GM12873 (cell line): ENCODE results near the gene ATF7IP2.

Source experiments
- TF ChIP-seq, protein P1 (sequence below): IDR thresholded peaks from 2 replicates; pipeline ENCODE4 v1.5.1; 2012; ENCODE audit warnings: low read depth, mild to moderate bottlenecking, moderate library complexity, low read length, control low read depth; ENCODE audit not compliant: insufficient read depth; ENCODE audit errors: missing control alignments

ATF7IP2 gene

GRCh38 chr16:10385725-10386516, at the start of gene ATF7IP2:
Gene ATF7IP2, plus strand, starts transcription at chr16:10386061. Its CDS starts 44,560 bp downstream, at chr16:10430621.
- TF ChIP-seq, protein P1, sequence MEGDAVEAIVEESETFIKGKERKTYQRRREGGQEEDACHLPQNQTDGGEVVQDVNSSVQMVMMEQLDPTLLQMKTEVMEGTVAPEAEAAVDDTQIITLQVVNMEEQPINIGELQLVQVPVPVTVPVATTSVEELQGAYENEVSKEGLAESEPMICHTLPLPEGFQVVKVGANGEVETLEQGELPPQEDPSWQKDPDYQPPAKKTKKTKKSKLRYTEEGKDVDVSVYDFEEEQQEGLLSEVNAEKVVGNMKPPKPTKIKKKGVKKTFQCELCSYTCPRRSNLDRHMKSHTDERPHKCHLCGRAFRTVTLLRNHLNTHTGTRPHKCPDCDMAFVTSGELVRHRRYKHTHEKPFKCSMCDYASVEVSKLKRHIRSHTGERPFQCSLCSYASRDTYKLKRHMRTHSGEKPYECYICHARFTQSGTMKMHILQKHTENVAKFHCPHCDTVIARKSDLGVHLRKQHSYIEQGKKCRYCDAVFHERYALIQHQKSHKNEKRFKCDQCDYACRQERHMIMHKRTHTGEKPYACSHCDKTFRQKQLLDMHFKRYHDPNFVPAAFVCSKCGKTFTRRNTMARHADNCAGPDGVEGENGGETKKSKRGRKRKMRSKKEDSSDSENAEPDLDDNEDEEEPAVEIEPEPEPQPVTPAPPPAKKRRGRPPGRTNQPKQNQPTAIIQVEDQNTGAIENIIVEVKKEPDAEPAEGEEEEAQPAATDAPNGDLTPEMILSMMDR: no peak

DNA sequence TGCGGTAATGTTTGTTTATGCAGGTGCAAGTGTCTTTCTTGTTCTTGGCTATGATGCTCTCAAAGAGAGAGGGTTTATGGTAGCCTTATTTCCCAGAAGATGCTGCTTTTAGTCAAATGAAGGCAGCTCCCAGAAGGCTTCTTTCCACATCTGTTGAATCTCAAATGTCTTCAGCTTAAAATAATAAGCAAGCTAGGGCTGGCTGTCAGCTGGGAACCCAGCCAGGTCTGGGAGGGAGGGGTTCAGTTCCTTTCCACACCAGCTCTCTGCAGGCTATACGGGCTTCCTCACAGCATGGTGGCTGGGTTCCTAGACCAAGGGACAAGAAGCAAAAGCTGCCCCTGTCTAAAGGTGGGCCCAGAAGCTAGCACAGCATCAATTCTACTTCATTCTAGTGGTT, 47.4 kb upstream of the ATF7IP2 start:
- TF ChIP-seq, protein P1: no peak

DNA sequence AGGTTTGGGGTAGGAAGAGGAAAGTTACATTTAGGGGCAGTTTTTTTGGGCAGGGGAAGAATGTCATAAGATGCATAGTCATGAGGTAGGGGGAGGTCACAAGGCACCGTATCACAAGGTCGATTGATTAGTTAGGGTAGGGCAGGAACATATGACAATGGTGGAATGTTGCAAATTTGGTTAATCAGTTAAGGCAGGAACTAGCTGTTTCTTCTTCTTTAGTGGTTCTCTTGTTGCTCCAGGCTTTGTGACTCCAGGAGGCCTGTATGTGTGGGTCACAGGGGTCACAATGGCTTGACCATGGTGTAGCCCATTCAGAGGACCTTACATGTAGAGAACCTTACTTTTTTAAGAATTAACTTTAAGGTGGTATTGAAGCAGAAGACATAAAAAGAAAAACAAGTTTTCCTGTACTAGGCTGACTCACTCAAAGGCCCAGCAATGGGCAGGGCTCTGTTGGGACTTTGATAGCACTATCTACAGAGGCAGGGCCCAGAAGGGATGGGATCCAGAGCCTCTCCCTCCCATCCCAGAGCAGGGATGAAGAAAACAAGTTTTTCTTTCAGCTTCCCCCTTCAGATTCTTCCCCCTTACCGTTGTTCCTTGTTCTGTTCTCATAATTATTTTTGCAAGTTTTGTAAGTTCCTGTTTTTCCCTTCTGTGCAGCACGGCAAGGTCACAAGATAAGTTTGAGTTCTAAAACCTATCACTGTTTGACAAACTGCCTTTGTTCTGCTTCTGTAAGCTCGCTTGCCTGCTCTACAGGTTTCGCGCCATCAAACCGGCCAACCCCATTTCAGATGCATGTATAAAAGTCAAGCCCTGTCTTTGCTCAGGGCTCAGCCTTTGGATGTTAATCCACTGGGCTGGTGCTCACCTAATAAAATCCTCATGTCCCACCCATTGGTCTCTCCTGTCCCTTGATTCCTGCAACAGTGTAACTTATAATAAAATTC, 45.8 kb upstream of the ATF7IP2 start:
- TF ChIP-seq, protein P1: no peak

GRCh38 chr16:10343124-10343760, 42.6 kb upstream of the ATF7IP2 start:
- TF ChIP-seq, protein P1: no peak

GRCh38 chr16:10345629-10346028, 40.2 kb upstream of the ATF7IP2 start:
- TF ChIP-seq, protein P1: no peak

GRCh38 chr16:10349851-10350250, 36.0 kb upstream of the ATF7IP2 start:
- TF ChIP-seq, protein P1: no peak
